Fibroblast of the aortic adventitia (primary cell): ENCODE measurements around the gene NENF. TPM values are rescaled to one million over a fixed set of nuclear protein-coding genes. Genes with fewer than 3 reads are reported as not detected.

Experiments used
- DNase-seq: peaks from one replicate; pipeline ENCODE4 v3.0.0-alpha.2; 2010; ENCODE audit warnings: low read depth
- H3K4me3 ChIP-seq: 2 replicates; pipeline ENCODE4 v1.5.1; 2011; ENCODE audit warnings: low read depth, mild to moderate bottlenecking, control low read depth, low read length, moderate library complexity
- CTCF ChIP-seq: IDR thresholded peaks from 2 replicates; pipeline ENCODE4 v1.5.1; 2011; ENCODE audit warnings: mild to moderate bottlenecking, low read length, control low read depth, inconsistent platforms; ENCODE audit not compliant: insufficient read depth
- total RNA-seq: library from RNA; depleted of rRNA; stranded (reverse); fragments of >200 nt; gene quantifications from 2 replicates; pipeline ENCODE4 v1.2.3, GENCODE V29; 2012; ENCODE audit warnings: low replicate concordance

NENF gene
- total RNA-seq, 1 donor, result 43.3 TPM

GRCh38 chr1:212465311-212465710, 32.6 kb downstream of the NENF start:
- no peak for DNase-seq
- no peak overlapping the region for H3K4me3 ChIP-seq
- no peak for TF ChIP-seq CTCF

- DNase-seq, result no peak
- TF ChIP-seq CTCF, result no peak
- no peak overlapping the region for H3K4me3 ChIP-seq
Observed at GRCh38 chr1:212466437-212466836, 33.7 kb downstream of the NENF start.

GRCh38 chr1:212466898-212467650, 34.4 kb downstream of the NENF start:
- no peak for TF ChIP-seq CTCF
- H3K4me3 ChIP-seq, result no peak overlapping the region
- DNase-seq, result no peak

GRCh38 chr1:212467843-212468482, 35.2 kb downstream of the NENF start:
- DNase-seq, result peak; percentile 18
- H3K4me3 ChIP-seq, result no peak overlapping the region
- TF ChIP-seq CTCF, result no peak

GRCh38 chr1:212470059-212470458, 37.3 kb downstream of the NENF start:
- no peak for TF ChIP-seq CTCF
- H3K4me3 ChIP-seq, result peak overlapping the region; percentile 32
- peak; percentile 100 for DNase-seq

- no peak for TF ChIP-seq CTCF
Observed at GRCh38 chr1:212471286-212471685, 38.6 kb downstream of the NENF start.

More at GRCh38 chr1:212471286-212471685, 38.6 kb downstream of the NENF start:
- DNase-seq, result no peak
- no peak overlapping the region for H3K4me3 ChIP-seq
